ENCODE measurements around the gene ST7. TPM values are rescaled to one million over a fixed set of nuclear protein-coding genes. Genes with fewer than 3 reads are reported as not detected.

Gene ST7
- total and polyA plus RNA-seq, 2 experiments from 2014 or later, result 9.9 to 18.3 TPM

- Mint-ChIP-seq H3K4me3 (no peak overlapping the region), H3K9me3 (no peaks in the 10 kb centered on the region), H3K27me3 (ENCODE audit: insufficient read depth, low read depth, poor library complexity) (no peaks in the 10 kb centered on the region), H3K36me3 (ENCODE audit: low read depth) (no peaks in the 10 kb centered on the region), H3K27ac (no peak overlapping the region), H3K4me1 (peaks cover 2% of the 10 kb centered on the region)
- H3K36me3 ChIP-seq (ENCODE audit: insufficient read depth), result no peaks in the 10 kb centered on the region
- no peak overlapping the region for H3K4me3 ChIP-seq
- no peak overlapping the region for H2AFZ ChIP-seq
- H3K9me2 ChIP-seq (ENCODE audit: insufficient read depth), result peaks cover 11% of the 10 kb centered on the region; the same call in 1 of the 2 replicates
- no peak for DNase-seq (ENCODE audit: low spot score)
- TF ChIP-seq REST (IDR thresholded peaks at IDR 0.05; ENCODE audit: unreplicated experiment) (no peak), EZH2phosphoT487 (IDR thresholded peaks at IDR 0.05; ENCODE audit: unreplicated experiment) (no peak), STAT1 (IDR thresholded peaks at IDR 0.05; ENCODE audit: unreplicated experiment) (no peak), ZNF114 (CRISPR knock-in tag; IDR thresholded peaks at IDR 0.05) (no peak), POLR2AphosphoS5 (IDR thresholded peaks at IDR 0.05; ENCODE audit: low read depth) (no peak), CTCF (conservative IDR thresholded peaks at IDR 0.05; ENCODE audit: low read depth in 2 of 2) (no peak), JUNB (IDR thresholded peaks at IDR 0.05; ENCODE audit: unreplicated experiment) (no peak), ZNF331 (CRISPR knock-in tag; IDR thresholded peaks at IDR 0.05; ENCODE audit: low read depth) (no peak), EZH2 (IDR thresholded peaks at IDR 0.05; ENCODE audit: low read depth, unreplicated experiment) (no peak), CREB1 (CRISPR knock-in tag; IDR thresholded peaks at IDR 0.05; ENCODE audit: low read depth) (no peak), NANOG (IDR thresholded peaks at IDR 0.05; ENCODE audit: borderline replicate concordance) (no peak)
- TF ChIP-seq, protein P1, sequence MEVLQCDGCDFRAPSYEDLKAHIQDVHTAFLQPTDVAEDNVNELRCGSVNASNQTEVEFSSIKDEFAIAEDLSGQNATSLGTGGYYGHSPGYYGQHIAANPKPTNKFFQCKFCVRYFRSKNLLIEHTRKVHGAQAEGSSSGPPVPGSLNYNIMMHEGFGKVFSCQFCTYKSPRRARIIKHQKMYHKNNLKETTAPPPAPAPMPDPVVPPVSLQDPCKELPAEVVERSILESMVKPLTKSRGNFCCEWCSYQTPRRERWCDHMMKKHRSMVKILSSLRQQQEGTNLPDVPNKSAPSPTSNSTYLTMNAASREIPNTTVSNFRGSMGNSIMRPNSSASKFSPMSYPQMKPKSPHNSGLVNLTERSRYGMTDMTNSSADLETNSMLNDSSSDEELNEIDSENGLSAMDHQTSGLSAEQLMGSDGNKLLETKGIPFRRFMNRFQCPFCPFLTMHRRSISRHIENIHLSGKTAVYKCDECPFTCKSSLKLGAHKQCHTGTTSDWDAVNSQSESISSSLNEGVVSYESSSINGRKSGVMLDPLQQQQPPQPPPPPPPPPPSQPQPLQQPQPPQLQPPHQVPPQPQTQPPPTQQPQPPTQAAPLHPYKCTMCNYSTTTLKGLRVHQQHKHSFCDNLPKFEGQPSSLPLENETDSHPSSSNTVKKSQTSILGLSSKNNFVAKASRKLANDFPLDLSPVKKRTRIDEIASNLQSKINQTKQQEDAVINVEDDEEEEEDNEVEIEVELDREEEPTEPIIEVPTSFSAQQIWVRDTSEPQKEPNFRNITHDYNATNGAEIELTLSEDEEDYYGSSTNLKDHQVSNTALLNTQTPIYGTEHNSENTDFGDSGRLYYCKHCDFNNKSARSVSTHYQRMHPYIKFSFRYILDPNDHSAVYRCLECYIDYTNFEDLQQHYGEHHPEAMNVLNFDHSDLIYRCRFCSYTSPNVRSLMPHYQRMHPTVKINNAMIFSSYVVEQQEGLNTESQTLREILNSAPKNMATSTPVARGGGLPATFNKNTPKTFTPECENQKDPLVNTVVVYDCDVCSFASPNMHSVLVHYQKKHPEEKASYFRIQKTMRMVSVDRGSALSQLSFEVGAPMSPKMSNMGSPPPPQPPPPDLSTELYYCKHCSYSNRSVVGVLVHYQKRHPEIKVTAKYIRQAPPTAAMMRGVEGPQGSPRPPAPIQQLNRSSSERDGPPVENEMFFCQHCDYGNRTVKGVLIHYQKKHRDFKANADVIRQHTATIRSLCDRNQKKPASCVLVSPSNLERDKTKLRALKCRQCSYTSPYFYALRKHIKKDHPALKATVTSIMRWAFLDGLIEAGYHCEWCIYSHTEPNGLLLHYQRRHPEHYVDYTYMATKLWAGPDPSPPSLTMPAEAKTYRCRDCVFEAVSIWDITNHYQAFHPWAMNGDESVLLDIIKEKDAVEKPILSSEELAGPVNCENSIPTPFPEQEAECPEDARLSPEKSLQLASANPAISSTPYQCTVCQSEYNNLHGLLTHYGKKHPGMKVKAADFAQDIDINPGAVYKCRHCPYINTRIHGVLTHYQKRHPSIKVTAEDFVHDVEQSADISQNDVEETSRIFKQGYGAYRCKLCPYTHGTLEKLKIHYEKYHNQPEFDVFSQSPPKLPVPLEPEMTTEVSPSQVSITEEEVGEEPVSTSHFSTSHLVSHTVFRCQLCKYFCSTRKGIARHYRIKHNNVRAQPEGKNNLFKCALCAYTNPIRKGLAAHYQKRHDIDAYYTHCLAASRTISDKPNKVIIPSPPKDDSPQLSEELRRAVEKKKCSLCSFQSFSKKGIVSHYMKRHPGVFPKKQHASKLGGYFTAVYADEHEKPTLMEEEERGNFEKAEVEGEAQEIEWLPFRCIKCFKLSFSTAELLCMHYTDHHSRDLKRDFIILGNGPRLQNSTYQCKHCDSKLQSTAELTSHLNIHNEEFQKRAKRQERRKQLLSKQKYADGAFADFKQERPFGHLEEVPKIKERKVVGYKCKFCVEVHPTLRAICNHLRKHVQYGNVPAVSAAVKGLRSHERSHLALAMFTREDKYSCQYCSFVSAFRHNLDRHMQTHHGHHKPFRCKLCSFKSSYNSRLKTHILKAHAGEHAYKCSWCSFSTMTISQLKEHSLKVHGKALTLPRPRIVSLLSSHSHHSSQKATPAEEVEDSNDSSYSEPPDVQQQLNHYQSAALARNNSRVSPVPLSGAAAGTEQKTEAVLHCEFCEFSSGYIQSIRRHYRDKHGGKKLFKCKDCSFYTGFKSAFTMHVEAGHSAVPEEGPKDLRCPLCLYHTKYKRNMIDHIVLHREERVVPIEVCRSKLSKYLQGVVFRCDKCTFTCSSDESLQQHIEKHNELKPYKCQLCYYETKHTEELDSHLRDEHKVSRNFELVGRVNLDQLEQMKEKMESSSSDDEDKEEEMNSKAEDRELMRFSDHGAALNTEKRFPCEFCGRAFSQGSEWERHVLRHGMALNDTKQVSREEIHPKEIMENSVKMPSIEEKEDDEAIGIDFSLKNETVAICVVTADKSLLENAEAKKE (CRISPR knock-in tag; IDR thresholded peaks at IDR 0.05), result no peak
- TF ChIP-seq, protein P2, sequence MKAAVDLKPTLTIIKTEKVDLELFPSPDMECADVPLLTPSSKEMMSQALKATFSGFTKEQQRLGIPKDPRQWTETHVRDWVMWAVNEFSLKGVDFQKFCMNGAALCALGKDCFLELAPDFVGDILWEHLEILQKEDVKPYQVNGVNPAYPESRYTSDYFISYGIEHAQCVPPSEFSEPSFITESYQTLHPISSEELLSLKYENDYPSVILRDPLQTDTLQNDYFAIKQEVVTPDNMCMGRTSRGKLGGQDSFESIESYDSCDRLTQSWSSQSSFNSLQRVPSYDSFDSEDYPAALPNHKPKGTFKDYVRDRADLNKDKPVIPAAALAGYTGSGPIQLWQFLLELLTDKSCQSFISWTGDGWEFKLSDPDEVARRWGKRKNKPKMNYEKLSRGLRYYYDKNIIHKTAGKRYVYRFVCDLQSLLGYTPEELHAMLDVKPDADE (IDR thresholded peaks at IDR 0.05), result no peak
- no peaks in the 10 kb centered on the region for H4K20me1 ChIP-seq (replicated peaks; ENCODE audit: insufficient read depth)
- H3K27ac ChIP-seq (ENCODE audit: low read depth), result no peak overlapping the region
- no peak overlapping the region for H3K4me2 ChIP-seq
- H3F3A ChIP-seq (replicated peaks; ENCODE audit: low read depth), result no peaks in the 10 kb centered on the region
- peaks cover 12% of the 10 kb centered on the region for H3K4me1 ChIP-seq (ENCODE audit: insufficient read depth)
- H3K79me2 ChIP-seq (replicated peaks; ENCODE audit: insufficient read depth), result no peaks in the 10 kb centered on the region
- no peaks in the 10 kb centered on the region for H3K27me3 ChIP-seq (ENCODE audit: insufficient read depth)
- no peak for ATAC-seq
Measured at GRCh38 chr7:117155694-117156093, 202.4 kb downstream of the ST7 start.
